Type B pancreatic cell (in vitro differentiated cells): Measurements from ENCODE around the gene ELL2. TPM values are rescaled to one million over a fixed set of nuclear protein-coding genes. Genes with fewer than 3 reads are reported as not detected.

Experiments used
- DNase-seq: peaks from one replicate; pipeline ENCODE4 v3.0.0; 2021; ENCODE audit warnings: mixed read lengths; ENCODE audit not compliant: unreplicated experiment; ENCODE audit errors: extremely low spot score
- H3K27ac Mint-ChIP-seq: 2 replicates; pipeline ENCODE4 v1.8.0; 2021; ENCODE audit warnings: mild to moderate bottlenecking, mixed read lengths
- H3K27me3 Mint-ChIP-seq: 2 replicates; pipeline ENCODE4 v1.8.0; 2021; ENCODE audit warnings: mixed read lengths
- H3K36me3 Mint-ChIP-seq: 2 replicates; pipeline ENCODE4 v1.8.0; 2021; ENCODE audit warnings: mixed read lengths
- H3K4me1 Mint-ChIP-seq: one replicate; pipeline ENCODE4 v1.8.0; 2021; ENCODE audit warnings: mixed read lengths; ENCODE audit not compliant: unreplicated experiment
- H3K4me3 Mint-ChIP-seq: 2 replicates; pipeline ENCODE4 v1.8.0; 2021; ENCODE audit warnings: mild to moderate bottlenecking, mixed read lengths
- H3K9me3 Mint-ChIP-seq: 2 replicates; pipeline ENCODE4 v1.8.0; 2021; ENCODE audit warnings: mixed read lengths
- CTCF ChIP-seq: fragments of 200-600 bp; sonication (generic); conservative IDR thresholded peaks from 2 replicates; pipeline ENCODE4 v1.5.0; 2021; ENCODE audit warnings: antibody characterized with exemption, mild to moderate bottlenecking
- total RNA-seq: library from RNA; stranded (reverse); gene quantifications from 2 replicates; pipeline ENCODE4 v1.2.1, GENCODE V29; 2021; ENCODE audit warnings: low replicate concordance

Gene ELL2
- total RNA-seq, 1 donor from 2014 or later: 33.9 TPM

GRCh38 chr5:95988094-95988493 is 26.4 kb upstream of the ELL2 start:
- Mint-ChIP-seq H3K27me3 (no peaks in the 10 kb centered on the region), H3K27ac (no peak overlapping the region), H3K4me3 (no peak overlapping the region), H3K4me1 (peaks cover 5% of the 10 kb centered on the region), H3K36me3 (no peaks in the 10 kb centered on the region), H3K9me3 (no peaks in the 10 kb centered on the region)
- no peak for TF ChIP-seq CTCF
- no peak for DNase-seq

DNA sequence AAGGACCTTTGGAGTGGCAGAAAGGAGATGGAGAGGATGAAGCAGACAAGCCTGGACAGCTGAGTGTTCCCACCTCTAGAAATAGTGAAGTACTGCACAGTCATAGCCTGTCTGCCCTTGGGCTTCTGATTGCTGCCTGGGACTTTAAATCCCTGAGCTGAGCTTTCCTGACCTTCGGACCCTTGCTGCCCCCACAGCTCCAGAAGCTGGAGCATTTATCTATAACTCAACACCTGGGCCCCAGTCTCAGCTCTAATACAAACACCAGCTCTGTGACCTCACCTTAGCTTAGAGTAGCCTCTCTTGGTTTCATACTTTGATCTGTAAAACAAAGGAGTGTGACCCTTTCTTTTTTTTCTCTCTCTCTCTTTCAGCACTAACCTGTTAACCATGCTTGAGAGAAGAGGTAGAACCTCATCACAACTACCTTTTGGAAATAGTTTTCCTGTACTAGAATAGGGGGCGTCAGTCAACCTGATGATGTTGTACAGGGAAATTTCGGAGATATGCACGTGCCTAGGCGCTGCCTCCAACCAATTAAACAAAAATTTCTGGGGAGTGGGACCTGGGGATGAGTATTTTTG is 25.4 kb upstream of the ELL2 start:
- peak overlapping the region; percentile 65 for H3K4me3 Mint-ChIP-seq
- no peak for DNase-seq
- TF ChIP-seq CTCF: no peak
- H3K36me3 Mint-ChIP-seq: no peaks in the 10 kb centered on the region
- H3K27ac Mint-ChIP-seq: peak overlapping the region; percentile 74
- peaks cover 5% of the 10 kb centered on the region for H3K4me1 Mint-ChIP-seq
- H3K9me3 Mint-ChIP-seq: no peaks in the 10 kb centered on the region
- no peaks in the 10 kb centered on the region for H3K27me3 Mint-ChIP-seq

- H3K27ac Mint-ChIP-seq: peak overlapping the region; percentile 51
- no peaks in the 10 kb centered on the region for H3K27me3 Mint-ChIP-seq
Measured at GRCh38 chr5:95986001-95986400, 24.4 kb upstream of the ELL2 start.

GRCh38 chr5:95985249-95985648 is 23.6 kb upstream of the ELL2 start:
- Mint-ChIP-seq H3K36me3 (no peaks in the 10 kb centered on the region), H3K27me3 (no peaks in the 10 kb centered on the region), H3K4me3 (no peak overlapping the region), H3K9me3 (no peaks in the 10 kb centered on the region), H3K27ac (no peak overlapping the region), H3K4me1 (peaks cover 5% of the 10 kb centered on the region)
- no peak for TF ChIP-seq CTCF
- DNase-seq: no peak

More at GRCh38 chr5:95986001-95986400, 24.4 kb upstream of the ELL2 start:
- H3K36me3 Mint-ChIP-seq: no peaks in the 10 kb centered on the region
- H3K4me3 Mint-ChIP-seq: no peak overlapping the region
- no peak for TF ChIP-seq CTCF
- DNase-seq: no peak
- H3K4me1 Mint-ChIP-seq: peaks cover 5% of the 10 kb centered on the region
- no peaks in the 10 kb centered on the region for H3K9me3 Mint-ChIP-seq

DNA sequence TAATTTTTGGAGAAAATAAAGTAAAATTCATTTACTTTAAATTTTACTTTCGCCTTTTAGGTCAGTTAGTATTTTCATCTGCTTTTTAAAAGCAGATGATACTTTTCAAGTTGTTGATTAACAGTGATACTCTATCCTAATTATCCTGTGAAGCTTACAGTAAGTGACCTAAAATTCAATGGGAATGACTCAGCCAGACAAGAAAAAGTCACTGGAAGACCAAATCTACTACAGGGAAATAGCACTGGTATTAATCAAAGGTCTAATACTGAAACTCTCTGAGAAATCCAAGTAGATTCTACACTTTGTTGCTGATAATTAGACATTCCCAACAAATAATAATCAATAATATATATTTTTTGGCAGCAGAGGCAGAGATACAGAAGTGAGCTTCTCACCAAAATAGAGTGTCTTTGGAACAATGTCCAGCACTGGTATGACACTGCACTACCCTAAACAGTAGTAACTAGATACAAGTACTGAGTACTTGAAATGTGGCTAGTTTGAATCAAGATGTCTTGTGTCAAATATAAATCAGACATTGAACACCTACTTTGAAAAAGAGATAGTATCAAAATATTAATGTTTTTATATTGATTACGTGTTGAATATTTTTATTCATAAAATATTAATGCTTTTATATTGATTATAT is 22.8 kb upstream of the ELL2 start:
- H3K27ac Mint-ChIP-seq: no peak overlapping the region
- no peak overlapping the region for H3K4me3 Mint-ChIP-seq
- no peaks in the 10 kb centered on the region for H3K36me3 Mint-ChIP-seq
- H3K9me3 Mint-ChIP-seq: no peaks in the 10 kb centered on the region
- H3K27me3 Mint-ChIP-seq: no peaks in the 10 kb centered on the region
- TF ChIP-seq CTCF: no peak
- no peak for DNase-seq
- H3K4me1 Mint-ChIP-seq: peaks cover 5% of the 10 kb centered on the region
